ENCODE results near the gene TWNK. TPM values are rescaled to one million over a fixed set of nuclear protein-coding genes. Genes with fewer than 3 reads are reported as not detected.

Gene TWNK
- total RNA-seq, 1 experiment from 2014 or later: 14.5 TPM

GRCh38 chr10:101014230-101014884 lies 27.0 kb downstream of the TWNK start:
- H3K4me1 ChIP-seq (ENCODE audit: low read length): peaks cover 64% of the 10 kb centered on the region
- no peaks in the 10 kb centered on the region for H3K36me3 ChIP-seq (ENCODE audit: insufficient read depth, low read length)
- peak overlapping the region; percentile 95 for H3K4me2 ChIP-seq (ENCODE audit: low read depth, low read length, poor library complexity, severe bottlenecking)
- H3K79me2 ChIP-seq (ENCODE audit: low read length): no peaks in the 10 kb centered on the region
- no peak overlapping the region for H2AFZ ChIP-seq (ENCODE audit: low read length)
- peak overlapping the region; percentile 61 for H3K9ac ChIP-seq (ENCODE audit: low read length)
- H3K9me3 ChIP-seq (ENCODE audit: low read length): no peaks in the 10 kb centered on the region
- peak overlapping the region; percentile 14; the same call in 1 of the 2 replicates for H3K4me3 ChIP-seq (ENCODE audit: low read length)
- H3K9me2 ChIP-seq (replicated peaks; ENCODE audit: insufficient read depth, low read length): no peaks in the 10 kb centered on the region
- DNase-seq: peak; percentile 91
- no peaks in the 10 kb centered on the region for H4K20me1 ChIP-seq (ENCODE audit: insufficient read depth, low read depth, low read length)
- no peaks in the 10 kb centered on the region for H3K27me3 ChIP-seq (ENCODE audit: low read length)
- H3K27ac ChIP-seq (ENCODE audit: low read length): peak overlapping the region; percentile 92

- Histone ChIP-seq H3K9me3 (ENCODE audit: low read length) (no peaks in the 10 kb centered on the region), H3K36me3 (ENCODE audit: insufficient read depth, low read length) (no peaks in the 10 kb centered on the region), H3K4me1 (ENCODE audit: low read length) (peaks cover 64% of the 10 kb centered on the region), H3K4me3 (ENCODE audit: low read length) (peak overlapping the region; percentile 14; the same call in 1 of the 2 replicates), H3K27me3 (ENCODE audit: low read length) (no peaks in the 10 kb centered on the region), H3K4me2 (ENCODE audit: low read depth, low read length, poor library complexity, severe bottlenecking) (peak overlapping the region; percentile 95), H3K9ac (ENCODE audit: low read length) (peak overlapping the region; percentile 61), H3K9me2 (replicated peaks; ENCODE audit: insufficient read depth, low read length) (no peaks in the 10 kb centered on the region), H4K20me1 (ENCODE audit: insufficient read depth, low read depth, low read length) (no peaks in the 10 kb centered on the region), H3K27ac (ENCODE audit: low read length) (peak overlapping the region; percentile 92), H2AFZ (ENCODE audit: low read length) (no peak overlapping the region; the same call in 1 of the 2 replicates), H3K79me2 (ENCODE audit: low read length) (no peaks in the 10 kb centered on the region)
- DNase-seq: peak; percentile 72
Observed at GRCh38 chr10:101014966-101015581, 27.7 kb downstream of the TWNK start.

GRCh38 chr10:101015582-101015973 lies 28.2 kb downstream of the TWNK start:
- no peaks in the 10 kb centered on the region for H3K27me3 ChIP-seq (ENCODE audit: low read length)

GRCh38 chr10:101016814-101017213 lies 29.5 kb downstream of the TWNK start:
- peak; percentile 53 for DNase-seq
- Histone ChIP-seq H3K27me3 (ENCODE audit: low read length) (no peaks in the 10 kb centered on the region), H3K36me3 (ENCODE audit: insufficient read depth, low read length) (no peaks in the 10 kb centered on the region), H3K9me2 (replicated peaks; ENCODE audit: insufficient read depth, low read length) (no peaks in the 10 kb centered on the region), H3K79me2 (ENCODE audit: low read length) (no peaks in the 10 kb centered on the region), H3K9me3 (ENCODE audit: low read length) (no peaks in the 10 kb centered on the region), H3K9ac (ENCODE audit: low read length) (peak overlapping the region; percentile 61), H3K4me3 (ENCODE audit: low read length) (peak overlapping the region; percentile 57), H2AFZ (ENCODE audit: low read length) (no peak overlapping the region), H3K4me2 (ENCODE audit: low read depth, low read length, poor library complexity, severe bottlenecking) (peak overlapping the region; percentile 95), H3K4me1 (ENCODE audit: low read length) (peaks cover 64% of the 10 kb centered on the region), H3K27ac (ENCODE audit: low read length) (peak overlapping the region; percentile 92), H4K20me1 (ENCODE audit: insufficient read depth, low read depth, low read length) (no peaks in the 10 kb centered on the region)

More at GRCh38 chr10:101015582-101015973, 28.2 kb downstream of the TWNK start:
- Histone ChIP-seq H3K4me1 (ENCODE audit: low read length) (peaks cover 64% of the 10 kb centered on the region), H3K36me3 (ENCODE audit: insufficient read depth, low read length) (no peaks in the 10 kb centered on the region), H3K79me2 (ENCODE audit: low read length) (no peaks in the 10 kb centered on the region), H2AFZ (ENCODE audit: low read length) (no peak overlapping the region), H3K9ac (ENCODE audit: low read length) (peak overlapping the region; percentile 61), H3K9me2 (replicated peaks; ENCODE audit: insufficient read depth, low read length) (no peaks in the 10 kb centered on the region), H3K27ac (ENCODE audit: low read length) (peak overlapping the region; percentile 92), H3K4me2 (ENCODE audit: low read depth, low read length, poor library complexity, severe bottlenecking) (peak overlapping the region; percentile 95), H3K4me3 (ENCODE audit: low read length) (no peak overlapping the region; the same call in 1 of the 2 replicates), H3K9me3 (ENCODE audit: low read length) (no peaks in the 10 kb centered on the region), H4K20me1 (ENCODE audit: insufficient read depth, low read depth, low read length) (no peaks in the 10 kb centered on the region)
- no peak for DNase-seq

GRCh38 chr10:101018118-101018599 lies 30.8 kb downstream of the TWNK start:
- Histone ChIP-seq H3K4me1 (ENCODE audit: low read length) (peaks cover 58% of the 10 kb centered on the region), H3K4me2 (ENCODE audit: low read depth, low read length, poor library complexity, severe bottlenecking) (peak overlapping the region; percentile 95), H3K9me3 (ENCODE audit: low read length) (no peaks in the 10 kb centered on the region), H3K4me3 (ENCODE audit: low read length) (peak overlapping the region; percentile 57), H3K79me2 (ENCODE audit: low read length) (no peaks in the 10 kb centered on the region), H3K27ac (ENCODE audit: low read length) (peak overlapping the region; percentile 92), H3K9ac (ENCODE audit: low read length) (peak overlapping the region; percentile 74), H3K9me2 (replicated peaks; ENCODE audit: insufficient read depth, low read length) (no peaks in the 10 kb centered on the region), H3K27me3 (ENCODE audit: low read length) (no peaks in the 10 kb centered on the region), H3K36me3 (ENCODE audit: insufficient read depth, low read length) (no peaks in the 10 kb centered on the region), H2AFZ (ENCODE audit: low read length) (peak overlapping the region; percentile 60; the same call in 1 of the 2 replicates), H4K20me1 (ENCODE audit: insufficient read depth, low read depth, low read length) (no peaks in the 10 kb centered on the region)
- peak; percentile 91 for DNase-seq

- Histone ChIP-seq H3K4me3 (ENCODE audit: low read length) (peak overlapping the region; percentile 57), H3K9ac (ENCODE audit: low read length) (peak overlapping the region; percentile 74)
Observed at GRCh38 chr10:101018600-101019439, 31.5 kb downstream of the TWNK start.

GRCh38 chr10:101019440-101019703 lies 32.0 kb downstream of the TWNK start:
- H3K27ac ChIP-seq (ENCODE audit: low read length): no peak overlapping the region
- peaks cover 50% of the 10 kb centered on the region for H3K4me1 ChIP-seq (ENCODE audit: low read length)
- no peaks in the 10 kb centered on the region for H3K9me2 ChIP-seq (replicated peaks; ENCODE audit: insufficient read depth, low read length)
- peak overlapping the region; percentile 74 for H3K9ac ChIP-seq (ENCODE audit: low read length)
- H4K20me1 ChIP-seq (ENCODE audit: insufficient read depth, low read depth, low read length): no peaks in the 10 kb centered on the region
- peak overlapping the region; percentile 95 for H3K4me2 ChIP-seq (ENCODE audit: low read depth, low read length, poor library complexity, severe bottlenecking)
- no peaks in the 10 kb centered on the region for H3K27me3 ChIP-seq (ENCODE audit: low read length)
- H3K4me3 ChIP-seq (ENCODE audit: low read length): peak overlapping the region; percentile 57; the same call in 1 of the 2 replicates
- H3K9me3 ChIP-seq (ENCODE audit: low read length): no peaks in the 10 kb centered on the region
- H3K79me2 ChIP-seq (ENCODE audit: low read length): no peaks in the 10 kb centered on the region
- no peaks in the 10 kb centered on the region for H3K36me3 ChIP-seq (ENCODE audit: insufficient read depth, low read length)
- no peak overlapping the region for H2AFZ ChIP-seq (ENCODE audit: low read length)
- DNase-seq: no peak

More at GRCh38 chr10:101018600-101019439, 31.5 kb downstream of the TWNK start:
- Histone ChIP-seq H3K79me2 (ENCODE audit: low read length) (no peaks in the 10 kb centered on the region), H3K4me1 (ENCODE audit: low read length) (peaks cover 53% of the 10 kb centered on the region), H2AFZ (ENCODE audit: low read length) (no peak overlapping the region), H3K27ac (ENCODE audit: low read length) (peak overlapping the region; percentile 92), H3K36me3 (ENCODE audit: insufficient read depth, low read length) (no peaks in the 10 kb centered on the region), H3K4me2 (ENCODE audit: low read depth, low read length, poor library complexity, severe bottlenecking) (peak overlapping the region; percentile 95), H3K27me3 (ENCODE audit: low read length) (no peaks in the 10 kb centered on the region), H3K9me3 (ENCODE audit: low read length) (no peaks in the 10 kb centered on the region), H3K9me2 (replicated peaks; ENCODE audit: insufficient read depth, low read length) (no peaks in the 10 kb centered on the region), H4K20me1 (ENCODE audit: insufficient read depth, low read depth, low read length) (no peaks in the 10 kb centered on the region)
- DNase-seq: peak; percentile 97
